A549 (cell line): Measurements from ENCODE around the gene ZSCAN22. TPM values are rescaled to one million over a fixed set of nuclear protein-coding genes. Genes with fewer than 3 reads are reported as not detected.
"Not testable (repeated sequence)": the region's sequence is repeated elsewhere in the genome, so short reads cannot be mapped to it uniquely, and the experiment has no call there.

Experiments used
- ATAC-seq, 2 experiments: fragments of 200-7000 bp in 1 of 2; fragments of >200 bp in 1 of 2; cut with Nextera tagmentation in 1 of 2; cut with Tn5 transposase in 1 of 2; 3 replicates each; pipeline versions ENCODE4 v1.8.0 to v1.9.1; 2018 to 2020; ENCODE audit warnings: mild to moderate bottlenecking in 1 of 2, moderate library complexity in 1 of 2
- CTCF ChIA-PET: fragments of 300-600 bp; sonication (Branson Sonifier 250); formaldehyde crosslinking; extraction: SDS; loops from one replicate; lab custom pipeline; 2021; ENCODE audit warnings: antibody characterized with exemption, inconsistent platforms; lab: Yijun Ruan, JAX
- POLR2A ChIA-PET: fragments of 350-600 bp; formaldehyde crosslinking; extraction: SDS; loops from one replicate; lab custom pipeline; 2021; ENCODE audit warnings: antibody characterized with exemption, inconsistent platforms; lab: Yijun Ruan, JAX
- DNase-seq, 2 experiments: peaks; one replicate each; pipeline versions ENCODE4 v3.0.0 to v3.0.0-alpha.2; 2011 to 2016; ENCODE audit warnings: low read depth in 1 of 2, low spot score in 1 of 2
- FAIRE-seq: peaks from 2 replicates; lab custom pipeline; 2011; peaks lifted over from hg19 to GRCh38; lab: Jason Lieb, UNC
- H3K27ac ChIP-seq, 2 experiments: fragments of >200 bp; sonication (Bioruptor Twin); formaldehyde crosslinking; 3 replicates each; pipeline ENCODE4 v1.5.1; 2016 to 2017
- H3K4me1 ChIP-seq: fragments of >200 bp; sonication (Bioruptor Twin); formaldehyde crosslinking; 3 replicates; pipeline ENCODE4 v1.6.1; 2016
- H3K4me2 ChIP-seq: fragments of >200 bp; sonication (Bioruptor Twin); formaldehyde crosslinking; 3 replicates; pipeline ENCODE4 v1.6.1; 2016
- H3K4me3 ChIP-seq: fragments of >200 bp; sonication (Bioruptor Twin); formaldehyde crosslinking; 3 replicates; pipeline ENCODE4 v1.5.1; 2016
- H3K9me3 ChIP-seq: fragments of >200 bp; sonication (Bioruptor Twin); formaldehyde crosslinking; 3 replicates; pipeline ENCODE4 v1.6.1; 2016
- BCL3 ChIP-seq: fragments of >200 bp; sonication (Bioruptor Twin); formaldehyde crosslinking; IDR thresholded peaks from 3 replicates; pipeline ENCODE4 v1.6.1; 2016
- CEBPB ChIP-seq, 2 experiments: fragments of >200 bp in 1 of 2; sonication (Bioruptor Twin) in 1 of 2; formaldehyde crosslinking in 1 of 2; IDR thresholded peaks; 2 replicates each; pipeline ENCODE4 v1.6.1; 2012 to 2016
- CHD2 ChIP-seq: fragments of 150-350 bp; IDR thresholded peaks from 2 replicates; pipeline ENCODE4 v1.6.1; 2014; ENCODE audit warnings: low read length; ENCODE audit not compliant: partially characterized antibody
- EHMT2 ChIP-seq: fragments of 200-600 bp; sonication (generic); IDR thresholded peaks from 2 replicates; pipeline ENCODE4 v1.6.1; 2016; ENCODE audit warnings: antibody characterized with exemption, low read depth, mild to moderate bottlenecking, moderate library complexity
- FOSB ChIP-seq: fragments of 250-450 bp; sonication (Bioruptor Pico); IDR thresholded peaks from 2 replicates; pipeline ENCODE4 v1.5.0; 2020; ENCODE audit warnings: mild to moderate bottlenecking, moderate library complexity
- FOSL2 ChIP-seq, 2 experiments: fragments of 450-650 bp in 1 of 2; fragments of >200 bp in 1 of 2; sonication (Bioruptor Twin) in 1 of 2; formaldehyde crosslinking; IDR thresholded peaks; 2 replicates each; pipeline versions ENCODE4 v1.5.0 to v1.6.1; 2016 to 2020; ENCODE audit warnings: mild to moderate bottlenecking in 1 of 2, moderate library complexity in 1 of 2
- HDAC2 ChIP-seq: fragments of 200-600 bp; sonication (generic); IDR thresholded peaks from 2 replicates; pipeline ENCODE4 v1.6.1; 2016
- HOXA7 ChIP-seq: fragments of 250-450 bp; sonication (Bioruptor Pico); IDR thresholded peaks from 2 replicates; pipeline ENCODE4 v1.5.0; 2020; ENCODE audit warnings: mild to moderate bottlenecking, moderate library complexity
- JUNB ChIP-seq: fragments of >200 bp; sonication (Bioruptor Twin); formaldehyde crosslinking; IDR thresholded peaks from 2 replicates; pipeline ENCODE4 v1.6.1; 2016
- KDM1A ChIP-seq: fragments of 200-600 bp; sonication (generic); IDR thresholded peaks from 2 replicates; pipeline ENCODE4 v1.6.1; 2016; ENCODE audit warnings: low read depth, mild to moderate bottlenecking
- MAFK ChIP-seq: fragments of 450-650 bp; IDR thresholded peaks from 2 replicates; pipeline ENCODE4 v1.6.1; 2014; ENCODE audit not compliant: partially characterized antibody
- MAZ ChIP-seq: fragments of 150-350 bp; IDR thresholded peaks from 2 replicates; pipeline ENCODE4 v1.6.1; 2014; ENCODE audit warnings: antibody characterized with exemption, low read depth, low read length, borderline replicate concordance
- NFE2L2 ChIP-seq: fragments of 150-350 bp; conservative IDR thresholded peaks from 2 replicates; pipeline ENCODE4 v1.6.1; 2014; ENCODE audit warnings: low read length
- NR3C1 ChIP-seq: fragments of >200 bp; sonication (Bioruptor Twin); formaldehyde crosslinking; IDR thresholded peaks from 3 replicates; pipeline ENCODE4 v1.6.1; 2017
- RCOR1 ChIP-seq: fragments of 150-350 bp; IDR thresholded peaks from 2 replicates; pipeline ENCODE4 v1.6.1; 2014; ENCODE audit warnings: antibody characterized with exemption, low read length, low read depth
- TFCP2L1 ChIP-seq: fragments of 250-450 bp; sonication (Bioruptor Pico); IDR thresholded peaks from 2 replicates; pipeline ENCODE4 v1.5.0; 2021; ENCODE audit warnings: mild to moderate bottlenecking
- ZFP36 ChIP-seq: fragments of 450-650 bp; IDR thresholded peaks from 2 replicates; pipeline ENCODE4 v1.6.1; 2014; ENCODE audit warnings: borderline replicate concordance; ENCODE audit not compliant: partially characterized antibody
- WGBS: methylation state at CpG from one replicate; pipeline ENCODE4 v1.1.6; 2017; ENCODE audit errors: missing lambda C conversion rate; 5-methylcytosine and 5-hydroxymethylcytosine counted together
- polyA plus RNA-seq, 4 experiments: library from polyadenylated mRNA; depleted of rRNA in 3 of 4; stranded (reverse); fragments of >200 nt; fragmentation: RNase III in 1 of 4; extraction: RNeasy Plus Mini Kit Qiagen cat#74134 plus additional on column Dnase treatment in 1 of 4; gene quantifications; 2 replicates in 3 of 4; 3 replicates in 1 of 4; pipeline ENCODE4 v1.2.3, GENCODE V29; 2011 to 2017
- TF ChIP-seq, protein P1 (sequence below): IDR thresholded peaks from 2 replicates; pipeline ENCODE4 v1.6.1; 2012
- TF ChIP-seq, protein P2 (sequence below): fragments of >200 bp; sonication (Bioruptor Twin); formaldehyde crosslinking; IDR thresholded peaks from 3 replicates; pipeline ENCODE4 v1.5.1; 2016
- TF ChIP-seq, protein P3 (sequence below): fragments of 250-450 bp; sonication (Bioruptor Pico); IDR thresholded peaks from 2 replicates; pipeline ENCODE4 v1.5.0; 2020; ENCODE audit warnings: low read depth, mild to moderate bottlenecking, moderate library complexity

The ZSCAN22 gene
- polyA plus RNA-seq, 2 of the 4 experiments (the other 2 are of a cell fraction): 2.0 to 4.4 TPM

GRCh38 chr19:58374200-58374599 lies 47.4 kb downstream of the ZSCAN22 start:
- ChIA-PET POLR2A (interaction anchor here (1.8 kb wide), 1 partner anchor 11 kb away, joined by 20 read pairs; the partner anchor contains the start of gene ZNF497), CTCF (interaction anchor here (2.6 kb wide), 1 partner anchor 10 kb away, joined by 10 read pairs; no protein-coding TSS in a partner anchor)
- Histone ChIP-seq H3K4me3 (no peak overlapping the region), H3K9me3 (no peaks in the 10 kb centered on the region; the same call in 2 of the 3 replicates), H3K4me2 (no peak overlapping the region), H3K27ac (no peak overlapping the region), H3K4me1 (no peaks in the 10 kb centered on the region)
- 81% methylated on average over 4 of the region's 4 CpGs for WGBS
- TF ChIP-seq NFE2L2 (no peak), ZFP36 (no peak), CHD2 (no peak), CEBPB (IDR thresholded peaks at IDR 0.05) (peak in 1 of 2 experiments; percentile 6; a peak in 1 of 4 replicates), TFCP2L1 (CRISPR knock-in tag) (no peak), FOSL2 (IDR thresholded peaks at IDR 0.05) (no peak), FOSL2 (CRISPR knock-in tag; IDR thresholded peaks at IDR 0.05) (no peak)
- TF ChIP-seq, protein P1, sequence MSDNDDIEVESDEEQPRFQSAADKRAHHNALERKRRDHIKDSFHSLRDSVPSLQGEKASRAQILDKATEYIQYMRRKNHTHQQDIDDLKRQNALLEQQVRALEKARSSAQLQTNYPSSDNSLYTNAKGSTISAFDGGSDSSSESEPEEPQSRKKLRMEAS: no peak
- TF ChIP-seq, protein P2, sequence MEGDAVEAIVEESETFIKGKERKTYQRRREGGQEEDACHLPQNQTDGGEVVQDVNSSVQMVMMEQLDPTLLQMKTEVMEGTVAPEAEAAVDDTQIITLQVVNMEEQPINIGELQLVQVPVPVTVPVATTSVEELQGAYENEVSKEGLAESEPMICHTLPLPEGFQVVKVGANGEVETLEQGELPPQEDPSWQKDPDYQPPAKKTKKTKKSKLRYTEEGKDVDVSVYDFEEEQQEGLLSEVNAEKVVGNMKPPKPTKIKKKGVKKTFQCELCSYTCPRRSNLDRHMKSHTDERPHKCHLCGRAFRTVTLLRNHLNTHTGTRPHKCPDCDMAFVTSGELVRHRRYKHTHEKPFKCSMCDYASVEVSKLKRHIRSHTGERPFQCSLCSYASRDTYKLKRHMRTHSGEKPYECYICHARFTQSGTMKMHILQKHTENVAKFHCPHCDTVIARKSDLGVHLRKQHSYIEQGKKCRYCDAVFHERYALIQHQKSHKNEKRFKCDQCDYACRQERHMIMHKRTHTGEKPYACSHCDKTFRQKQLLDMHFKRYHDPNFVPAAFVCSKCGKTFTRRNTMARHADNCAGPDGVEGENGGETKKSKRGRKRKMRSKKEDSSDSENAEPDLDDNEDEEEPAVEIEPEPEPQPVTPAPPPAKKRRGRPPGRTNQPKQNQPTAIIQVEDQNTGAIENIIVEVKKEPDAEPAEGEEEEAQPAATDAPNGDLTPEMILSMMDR: no peak
- no peak for DNase-seq
- ATAC-seq: no peak
- FAIRE-seq: no peak

DNA sequence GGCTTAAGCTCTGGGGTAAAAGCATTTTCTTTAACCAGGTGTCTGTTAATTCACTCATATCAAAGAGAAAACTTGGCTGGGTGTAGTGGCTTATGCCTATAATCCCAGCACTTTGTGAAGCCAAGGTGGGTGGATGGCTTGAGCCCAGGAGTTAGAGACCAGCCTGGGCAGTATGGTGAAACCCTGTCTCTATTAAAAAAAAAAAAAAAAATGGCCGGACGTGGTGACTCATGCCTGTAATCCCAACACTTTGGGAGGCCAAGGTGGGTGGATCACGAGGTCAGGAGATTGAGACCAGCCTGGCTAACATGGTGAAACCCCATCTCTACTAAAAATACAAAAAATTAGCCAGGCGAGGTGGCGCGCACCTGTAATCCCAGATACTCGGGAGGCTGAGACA lies 49.9 kb downstream of the ZSCAN22 start:
- not testable (repeated sequence) for FAIRE-seq, H3K27ac ChIP-seq, ATAC-seq, H3K9me3 ChIP-seq, H3K4me3 ChIP-seq, H3K4me2 ChIP-seq, DNase-seq, H3K4me1 ChIP-seq
- POLR2A ChIA-PET: interaction anchor here (1.4 to 4.9 kb wide), 2 partner anchors 10 to 13 kb away, joined by 3 to 43 read pairs; partner anchors contain the start of gene ZNF497
- CTCF ChIA-PET: interaction anchor here (1.0 to 2.0 kb wide), 3 partner anchors 11 to 21 kb away, joined by 4 to 6 read pairs (median 4); no protein-coding TSS in a partner anchor
- 64% methylated on average over 7 of the region's 7 CpGs for WGBS

DNA sequence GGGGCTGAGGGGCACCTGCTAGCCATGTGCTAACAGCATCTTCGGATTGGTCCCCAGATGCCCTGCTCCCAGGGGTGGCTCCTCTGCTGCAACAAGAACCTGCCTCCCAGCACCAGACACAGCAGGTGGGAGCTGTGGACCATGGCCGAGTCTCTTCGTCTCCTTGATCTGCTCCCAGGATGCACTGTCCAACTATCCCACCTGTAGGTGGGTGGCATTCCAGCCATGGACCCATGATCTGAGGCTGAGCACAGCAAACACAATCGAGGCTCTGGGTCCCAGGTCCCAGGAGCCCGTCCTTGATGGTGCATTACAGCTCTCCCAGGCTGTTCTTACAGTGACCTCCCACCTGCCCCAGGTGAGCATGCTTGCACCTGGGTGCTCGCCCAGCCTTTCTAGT lies 52.5 kb downstream of the ZSCAN22 start:
- Histone ChIP-seq H3K4me3 (no peak overlapping the region), H3K4me1 (peaks cover 13% of the 10 kb centered on the region), H3K4me2 (peak overlapping the region; percentile 77; the same call in 1 of the 3 replicates), H3K27ac (no peak overlapping the region), H3K9me3 (no peaks in the 10 kb centered on the region)
- WGBS: 73% methylated on average over 6 of the region's 6 CpGs
- FAIRE-seq (no peak), ATAC-seq (no peak), DNase-seq (no peak)
- POLR2A ChIA-PET: interaction anchor here (0.9 to 4.9 kb wide), 2 partner anchors 16 to 31 kb away, joined by 3 to 43 read pairs; partner anchors contain the start of gene ZNF497
- CTCF ChIA-PET: interaction anchor here (0.9 to 1.7 kb wide), 3 partner anchors 15 to 140 kb away, joined by 4 to 5 read pairs (median 4); partner anchors contain the start of gene ZBTB45
- TF ChIP-seq MAZ: no peak
- TF ChIP-seq BCL3: no peak
- TF ChIP-seq KDM1A: no peak
- TF ChIP-seq TFCP2L1 (CRISPR knock-in tag): no peak
- no peak for TF ChIP-seq RCOR1
- TF ChIP-seq MAFK: no peak
- TF ChIP-seq HOXA7: no peak
- no peak for TF ChIP-seq FOSB
- TF ChIP-seq EHMT2: no peak
- TF ChIP-seq, protein P2: no peak
- no peak for TF ChIP-seq NR3C1
- TF ChIP-seq, protein P3, sequence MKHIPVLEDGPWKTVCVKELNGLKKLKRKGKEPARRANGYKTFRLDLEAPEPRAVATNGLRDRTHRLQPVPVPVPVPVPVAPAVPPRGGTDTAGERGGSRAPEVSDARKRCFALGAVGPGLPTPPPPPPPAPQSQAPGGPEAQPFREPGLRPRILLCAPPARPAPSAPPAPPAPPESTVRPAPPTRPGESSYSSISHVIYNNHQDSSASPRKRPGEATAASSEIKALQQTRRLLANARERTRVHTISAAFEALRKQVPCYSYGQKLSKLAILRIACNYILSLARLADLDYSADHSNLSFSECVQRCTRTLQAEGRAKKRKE (CRISPR knock-in tag): no peak
- no peak for TF ChIP-seq JUNB
- TF ChIP-seq HDAC2: no peak
- no peak for TF ChIP-seq ZFP36
